K562 (cell line): Measurements from ENCODE around the gene MYO16. TPM values are rescaled to one million over a fixed set of nuclear protein-coding genes. Genes with fewer than 3 reads are reported as not detected.

ENCODE experiments used
- ATAC-seq: fragments of 200-7000 bp; cut with Tn5 transposase; 3 replicates; pipeline ENCODE4 v1.9.1; 2020; ENCODE audit warnings: moderate library complexity
- BruUV-seq: library from RNA; stranded (reverse); fragments of 400-500 nt; replicated peaks from 2 replicates; lab custom pipeline; 2021; lab: Mats Ljungman, UMichigan
- CTCF ChIA-PET: fragments of 300-600 bp; formaldehyde crosslinking; extraction: SDS; loops from one replicate; lab custom pipeline; 2021; ENCODE audit warnings: low intra/inter-chr PET ratio; lab: Yijun Ruan, JAX
- POLR2A ChIA-PET: fragments of 300-600, 350-650 bp; sonication (Branson Sonifier 250); formaldehyde crosslinking; extraction: SDS; loops from one replicate; lab custom pipeline; 2021; ENCODE audit warnings: antibody characterized with exemption, inconsistent platforms; lab: Yijun Ruan, JAX
- DNase-seq, 4 experiments: peaks; one replicate each; pipeline versions ENCODE4 v3.0.0 to v3.0.0-alpha.2; 2011 to 2018; ENCODE audit warnings: low spot score in 3 of 4, mixed read lengths in 3 of 4; ENCODE audit errors: extremely low read depth in 1 of 4
- FAIRE-seq: peaks from 2 replicates; lab custom pipeline; 2011; peaks lifted over from hg19 to GRCh38; lab: Jason Lieb, UNC
- H2AFZ ChIP-seq: 2 replicates; pipeline ENCODE4 v1.6.0; 2011; ENCODE audit warnings: low read depth, low read length, control low read depth, inconsistent platforms
- H3K27ac ChIP-seq: fragments of 200-600 bp; 3 replicates; pipeline ENCODE4 v1.8.0; 2011; ENCODE audit warnings: low read depth, mild to moderate bottlenecking, control low read depth, inconsistent platforms, low read length, moderate library complexity, mixed read lengths; ENCODE audit errors: extremely low read depth
- H3K27me3 ChIP-seq, 2 experiments: fragments of 300-600 bp in 1 of 2; 2 replicates in 1 of 2; 3 replicates in 1 of 2; pipeline versions ENCODE4 v1.6.0 to v1.8.0; 2011; ENCODE audit warnings: inconsistent platforms in 2 of 2, low read length in 2 of 2, mild to moderate bottlenecking in 1 of 2, mixed read lengths in 1 of 2, moderate library complexity in 1 of 2; ENCODE audit not compliant: control insufficient read depth in 2 of 2, insufficient read depth in 2 of 2
- H3K36me3 ChIP-seq: fragments of 300-600 bp; 3 replicates; pipeline ENCODE4 v1.8.0; 2011; ENCODE audit warnings: mild to moderate bottlenecking, low read length, inconsistent platforms; ENCODE audit not compliant: control insufficient read depth, insufficient read depth
- H3K4me1 ChIP-seq, 2 experiments: fragments of 200-600 bp in 1 of 2; replicated peaks in 1 of 2; 2 replicates in 1 of 2; 3 replicates in 1 of 2; pipeline versions ENCODE4 v1.5.1 to v1.8.0; 2011; ENCODE audit warnings: inconsistent platforms in 2 of 2, low read length in 2 of 2, mild to moderate bottlenecking in 1 of 2, mixed read lengths in 1 of 2, moderate library complexity in 1 of 2; ENCODE audit not compliant: control insufficient read depth in 2 of 2, insufficient read depth in 2 of 2
- H3K4me2 ChIP-seq: 2 replicates; pipeline ENCODE4 v1.6.1; 2011; ENCODE audit warnings: low read length, control low read depth, inconsistent platforms, mixed read lengths; ENCODE audit not compliant: insufficient read depth
- H3K4me3 ChIP-seq: fragments of 200-600 bp; sonication (generic), shearing (Covaris generic); 2 replicates; pipeline ENCODE4 v1.5.1; 2016; ENCODE audit warnings: control low read depth, inconsistent platforms
- H3K79me2 ChIP-seq: fragments of 200-600 bp; 3 replicates; pipeline ENCODE4 v1.8.0; 2011; ENCODE audit warnings: low read length, inconsistent platforms; ENCODE audit not compliant: control insufficient read depth, insufficient read depth
- H3K9ac ChIP-seq, 2 experiments: 2 replicates each; pipeline versions ENCODE4 v1.6.0 to v1.6.1; 2011; ENCODE audit warnings: low read depth in 2 of 2, low read length in 2 of 2, control low read depth in 1 of 2, inconsistent platforms in 1 of 2, mild to moderate bottlenecking in 1 of 2, mixed read lengths in 1 of 2; ENCODE audit not compliant: insufficient read depth in 1 of 2
- H3K9me1 ChIP-seq: one replicate; pipeline ENCODE4 v1.6.0; 2011; ENCODE audit warnings: inconsistent platforms, mild to moderate bottlenecking, low read length, moderate library complexity; ENCODE audit not compliant: control insufficient read depth, insufficient read depth
- H3K9me3 ChIP-seq: replicated peaks from 2 replicates; pipeline ENCODE4 v1.5.1; 2011; ENCODE audit warnings: low read depth, low read length, inconsistent platforms; ENCODE audit not compliant: control insufficient read depth, insufficient read depth
- H4K20me1 ChIP-seq: replicated peaks from 2 replicates; pipeline ENCODE4 v1.6.1; 2011; ENCODE audit warnings: low read length, inconsistent platforms, mixed read lengths; ENCODE audit not compliant: control insufficient read depth, insufficient read depth
- AFF1 ChIP-seq, 2 experiments: fragments of 450-650 bp; IDR thresholded peaks; 2 replicates each; pipeline ENCODE4 v1.6.1; 2018; ENCODE audit warnings: mild to moderate bottlenecking in 2 of 2, low read depth in 1 of 2; ENCODE audit not compliant: partially characterized antibody in 2 of 2
- C11orf30 ChIP-seq: fragments of 450-650 bp; IDR thresholded peaks from 2 replicates; pipeline ENCODE4 v1.6.1; 2016; ENCODE audit warnings: low read depth, mild to moderate bottlenecking
- DIDO1 ChIP-seq: fragments of 450-650 bp; IDR thresholded peaks from 2 replicates; pipeline ENCODE4 v1.6.1; 2016; ENCODE audit warnings: low read depth, missing biosample characterization, missing genetic modification characterization
- GTF2E2 ChIP-seq: fragments of 200-800 bp; sonication (Bioruptor generic); IDR thresholded peaks from 2 replicates; pipeline ENCODE4 v1.6.1; 2016; ENCODE audit warnings: missing genetic modification characterization, missing compliant biosample characterization
- HSF4 ChIP-seq: fragments of 250-450 bp; sonication (Bioruptor Pico); IDR thresholded peaks from 2 replicates; pipeline ENCODE4 v2.1.2; 2022; ENCODE audit warnings: mild to moderate bottlenecking, moderate library complexity, borderline replicate concordance
- KLF10 ChIP-seq: fragments of 250-450 bp; sonication (Bioruptor Pico); IDR thresholded peaks from 2 replicates; pipeline ENCODE4 v1.6.1; 2021; ENCODE audit warnings: matching md5 sums
- NFE2L1 ChIP-seq: fragments of 450-650 bp; IDR thresholded peaks from 2 replicates; pipeline ENCODE4 v1.6.1; 2016; ENCODE audit warnings: missing genetic modification characterization, low read depth, mild to moderate bottlenecking, missing compliant biosample characterization, moderate library complexity, borderline replicate concordance
- RBM25 ChIP-seq: fragments of 200-400 bp; formaldehyde crosslinking; IDR thresholded peaks from 2 replicates; pipeline ENCODE4 v1.6.1; 2018; ENCODE audit warnings: low read length, low read depth, moderate library complexity; ENCODE audit not compliant: severe bottlenecking
- SMAD3 ChIP-seq: fragments of 450-650 bp; formaldehyde crosslinking; conservative IDR thresholded peaks from 2 replicates; pipeline ENCODE4 v1.4.0; 2020; ENCODE audit warnings: mild to moderate bottlenecking
- SRF ChIP-seq, 2 experiments: fragments of 250-450, 450-650 bp in 1 of 2; sonication (Bioruptor Pico) in 1 of 2; sonication (generic) in 1 of 2; formaldehyde crosslinking; IDR thresholded peaks; 2 replicates each; pipeline versions ENCODE4 v1.5.0 to v1.5.1; 2020 to 2022; ENCODE audit warnings: mild to moderate bottlenecking in 1 of 2, missing genetic modification reagents in 1 of 2
- THRAP3 ChIP-seq: fragments of 450-650 bp; IDR thresholded peaks from 2 replicates; pipeline ENCODE4 v1.6.1; 2016; ENCODE audit warnings: mild to moderate bottlenecking, inconsistent platforms, borderline replicate concordance
- ZBED1 ChIP-seq: IDR thresholded peaks from 2 replicates; pipeline ENCODE4 v1.6.1; 2014
- ZNF280B ChIP-seq: fragments of 250-450 bp; sonication (Bioruptor Pico); IDR thresholded peaks from 2 replicates; pipeline ENCODE4 v1.5.1; 2021; ENCODE audit warnings: mild to moderate bottlenecking
- ZNF398 ChIP-seq: fragments of 250-450 bp; sonication (Bioruptor Pico); IDR thresholded peaks from 2 replicates; pipeline ENCODE4 v1.8.0; 2021; ENCODE audit warnings: moderate library complexity, mild to moderate bottlenecking, inconsistent platforms
- ZNF589 ChIP-seq: fragments of 200-800 bp; sonication (Bioruptor generic); IDR thresholded peaks from 2 replicates; pipeline ENCODE4 v1.6.1; 2016; ENCODE audit warnings: low read depth, missing genetic modification characterization, missing compliant biosample characterization
- WGBS: fragments of 100-300 bp; shearing (Covaris generic); methylation state at CpG from one replicate; pipeline ENCODE4 v1.1.6; 2016; ENCODE audit warnings: low coverage, mixed read lengths; ENCODE audit not compliant: insufficient coverage; ENCODE audit errors: missing lambda C conversion rate; 5-methylcytosine and 5-hydroxymethylcytosine counted together
- in situ Hi-C: fragments of 300-500 bp; cut with MboI; formaldehyde crosslinking; loops from 4 replicates; pipeline ENCODE4 v1.15.0; 2018; ENCODE audit warnings: inconsistent platforms, mixed read lengths
- intact Hi-C: fragments of 100-400 bp; cut with micrococcal nuclease; formaldehyde crosslinking; loops from 2 replicates; pipeline ENCODE4 v1.14.2; 2022
- polyA plus RNA-seq, 8 experiments: library from polyadenylated mRNA; depleted of rRNA in 4 of 8; stranded (reverse) in 5 of 8; unstranded in 3 of 8; fragments of >200 nt; fragmentation: Nextera tagmentation in 2 of 8; fragmentation: Illumina TruSeq in 1 of 8; extraction: Ambion mirVana in 2 of 8; extraction: Trizol in 1 of 8; gene quantifications; 2 replicates each; pipeline versions ENCODE4 v1.2.1 to v1.2.3, GENCODE V29; 2011 to 2014; ENCODE audit warnings: inconsistent platforms in 1 of 8, missing spikeins in 1 of 8
- total RNA-seq, 7 experiments: library from RNA; depleted of rRNA in 6 of 7; stranded (reverse); fragments of >200 nt in 6 of 7; fragmentation: Illumina TruSeq in 2 of 7; extraction: Trizol in 2 of 7; gene quantifications; 2 replicates each; pipeline versions ENCODE4 v1.2.1 to v1.2.3, GENCODE V29; 2011 to 2021; ENCODE audit warnings: low replicate concordance in 1 of 7

Gene MYO16
- total and polyA plus RNA-seq, 9 of the 15 experiments (the other 6 are each of a cell fraction or from before 2014, with no cell fraction given), result 4.3 to 45.7 (median 12.1) TPM

GRCh38 chr13:109204657-109205056 is 575.2 kb downstream of the MYO16 start:
- CTCF ChIA-PET, result no interaction called here
- BruUV-seq, result no TSS peak
- Histone ChIP-seq H3K79me2 (no peaks in the 10 kb centered on the region), H3K4me3 (no peak overlapping the region), H2AFZ (no peak overlapping the region), H3K4me1 (no peaks in the 10 kb centered on the region), H3K9me3 (no peaks in the 10 kb centered on the region), H3K36me3 (no peaks in the 10 kb centered on the region), H3K9me1 (no peaks in the 10 kb centered on the region), H4K20me1 (no peaks in the 10 kb centered on the region), H3K9ac (no peak overlapping the region), H3K4me2 (no peak overlapping the region), H3K27ac (no peak overlapping the region), H3K27me3 (no peaks in the 10 kb centered on the region)
- TF ChIP-seq ZNF280B (CRISPR knock-in tag) (no peak), C11orf30 (no peak), ZBED1 (no peak), ZNF589 (CRISPR knock-in tag) (no peak), HSF4 (no peak), ZNF398 (CRISPR knock-in tag) (no peak), DIDO1 (no peak), RBM25 (no peak), SMAD3 (CRISPR knock-in tag) (no peak), KLF10 (CRISPR knock-in tag) (no peak), NFE2L1 (tag) (no peak), AFF1 (IDR thresholded peaks at IDR 0.05; ENCODE audit: low read depth in 1 of 2, partially characterized antibody in 2 of 2) (no peak), SRF (CRISPR knock-in tag; IDR thresholded peaks at IDR 0.05) (no peak), GTF2E2 (tag) (no peak), THRAP3 (no peak)
- in situ Hi-C loops, result no loop called here
- ATAC-seq (no peak), DNase-seq (no peak), FAIRE-seq (no peak)
- intact Hi-C loops, result no loop called here
- POLR2A ChIA-PET, result interaction anchor here (0.6 kb wide), 1 partner anchor 10 kb away, joined by 3 read pairs; no protein-coding TSS in a partner anchor
- WGBS, result 26% methylated on average over 4 of the region's 4 CpGs
